Germinal center (tissue), 1 donor: ENCODE results near the gene TBC1D22A.
"Not testable (repeated sequence)": the region's sequence is repeated elsewhere in the genome, so short reads cannot be mapped to it uniquely, and the experiment has no call there.

Source experiments
- DNase-seq: peaks from one replicate; pipeline ENCODE4 v3.0.0; 2012; ENCODE audit warnings: mixed read lengths, low spot score

TBC1D22A gene

DNA sequence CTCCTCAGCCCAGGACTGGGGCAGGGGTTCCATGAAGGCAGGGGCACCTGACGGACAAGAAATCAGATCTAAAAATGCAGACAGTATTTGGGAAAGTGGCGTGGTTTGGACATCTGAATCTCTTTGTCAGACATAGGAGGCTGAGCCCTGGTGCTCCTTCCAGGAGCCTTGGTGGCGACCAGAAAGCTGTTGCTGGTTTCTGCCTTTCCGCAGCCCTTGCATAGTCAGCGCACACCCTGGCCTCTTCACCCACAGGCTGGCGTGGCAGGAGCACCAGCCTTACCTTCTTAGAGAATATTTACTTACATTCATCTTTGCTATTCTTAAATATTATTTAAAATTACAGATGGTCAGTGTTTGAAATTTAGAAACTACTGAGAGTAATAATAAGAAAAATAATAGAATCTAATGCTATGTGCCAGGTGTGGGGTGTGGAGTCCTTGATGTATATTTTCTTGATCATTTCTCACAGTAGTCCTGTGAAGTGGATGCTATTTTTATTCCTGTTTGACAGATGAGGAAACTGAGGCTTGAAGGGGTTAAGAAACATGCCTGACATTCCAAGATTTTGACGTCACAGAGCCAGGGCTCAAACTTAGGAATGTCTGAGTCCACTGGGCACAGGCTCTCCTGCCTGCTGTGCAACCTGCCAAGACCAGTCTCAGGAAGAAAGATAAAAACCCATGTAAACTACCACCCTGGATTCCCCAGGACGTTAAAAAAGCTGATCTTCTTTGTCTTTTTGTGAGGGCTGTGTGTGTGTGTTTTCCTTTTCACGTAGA lies 51.6 kb downstream of the TBC1D22A start:
- DNase-seq, result no peak

DNA sequence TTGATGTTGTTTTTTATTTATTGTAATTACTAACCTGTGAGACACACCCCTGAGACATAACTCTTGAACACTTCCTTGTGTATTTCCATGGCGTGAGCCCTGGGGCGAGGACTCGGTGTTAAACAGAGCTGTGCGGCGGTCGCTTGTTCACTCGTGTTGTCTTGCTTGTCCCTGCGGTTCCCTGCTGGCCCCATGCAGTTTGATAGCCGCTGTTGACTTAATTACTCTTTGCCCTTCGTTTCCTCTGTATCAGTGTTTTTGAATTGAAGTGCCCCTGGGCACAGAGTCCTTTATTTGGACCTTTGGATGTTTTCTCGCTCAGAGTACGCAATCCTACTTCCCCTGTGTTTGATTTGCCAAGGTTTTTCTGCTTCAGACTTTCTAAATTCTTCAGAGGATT lies 52.7 kb downstream of the TBC1D22A start:
- DNase-seq, result no peak

DNA sequence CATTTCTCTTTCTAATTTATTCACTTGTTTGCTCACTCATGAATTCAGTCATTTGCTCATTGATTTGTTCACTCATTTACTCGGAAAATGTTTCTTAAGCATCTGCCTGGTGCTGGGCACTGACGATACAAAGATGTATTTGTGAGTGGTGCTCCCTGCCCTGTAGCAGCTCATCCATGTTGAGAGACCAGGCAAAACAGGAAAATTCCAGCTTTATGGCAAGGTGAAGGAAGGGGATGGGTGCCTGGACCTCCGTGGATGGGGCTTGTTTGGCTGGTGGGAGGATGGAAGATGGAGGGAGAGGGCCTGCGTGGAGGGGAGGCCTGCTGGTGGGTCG lies 53.1 kb downstream of the TBC1D22A start:
- DNase-seq, result no peak

DNA sequence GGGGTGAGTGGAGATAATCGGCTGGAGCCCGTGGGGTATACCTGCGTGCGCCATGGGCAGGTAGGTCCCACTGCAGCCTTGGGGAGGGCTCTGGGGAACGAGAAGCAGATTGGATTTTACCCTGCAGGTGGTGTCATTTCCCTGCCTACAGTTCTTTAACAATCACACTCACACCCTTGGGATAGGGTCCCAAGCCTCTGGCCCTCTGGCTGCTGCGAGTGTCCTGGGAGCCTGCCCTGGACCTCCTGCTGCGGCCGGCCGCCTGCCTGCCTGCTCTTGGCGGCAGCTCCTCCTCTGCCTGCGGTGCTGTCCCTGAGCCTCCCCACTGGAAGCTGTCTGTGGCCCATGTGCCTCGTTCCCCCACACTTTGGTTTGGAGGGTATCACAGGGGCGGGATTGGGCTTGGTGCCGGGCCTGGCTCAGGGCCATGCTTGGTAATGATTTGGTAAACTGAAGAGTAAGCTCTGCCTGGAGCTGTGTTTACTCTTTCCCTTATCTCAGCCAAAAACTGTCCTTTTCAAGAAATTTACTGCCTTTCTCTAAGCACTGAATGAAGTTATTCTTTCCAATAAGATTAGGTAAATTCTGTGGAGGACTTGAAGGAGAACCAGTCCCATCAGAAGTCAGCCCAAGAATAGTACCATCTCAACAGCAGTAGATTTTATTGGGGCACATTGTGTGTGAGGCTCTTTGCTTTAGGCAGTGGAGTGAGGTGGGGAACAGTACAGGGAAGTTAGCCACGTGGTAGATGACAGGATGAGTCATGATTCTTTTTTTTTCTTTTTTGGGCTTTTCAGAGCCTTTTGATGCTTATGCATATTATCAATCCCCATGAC lies 53.7 kb downstream of the TBC1D22A start:
- no peak for DNase-seq

DNA sequence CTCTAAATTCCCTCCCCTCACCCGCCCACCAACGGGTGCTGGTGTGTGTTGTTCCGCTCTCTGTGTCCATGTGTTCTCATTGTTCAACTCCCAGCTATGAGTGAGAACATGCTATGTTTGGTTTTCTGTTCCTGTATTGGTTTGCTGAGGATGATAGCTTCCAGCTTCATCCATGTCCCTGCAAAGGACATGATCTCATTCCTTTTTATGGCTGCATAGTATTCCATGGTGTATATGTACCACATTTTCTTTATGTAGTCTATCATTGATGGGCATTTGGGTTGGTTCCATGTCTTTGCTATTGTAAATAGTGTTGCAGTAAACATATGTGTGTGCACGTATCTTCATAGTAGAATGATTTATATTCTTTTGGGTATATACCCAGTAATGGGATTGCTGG lies 54.9 kb downstream of the TBC1D22A start:
- DNase-seq, result not testable (repeated sequence)

DNA sequence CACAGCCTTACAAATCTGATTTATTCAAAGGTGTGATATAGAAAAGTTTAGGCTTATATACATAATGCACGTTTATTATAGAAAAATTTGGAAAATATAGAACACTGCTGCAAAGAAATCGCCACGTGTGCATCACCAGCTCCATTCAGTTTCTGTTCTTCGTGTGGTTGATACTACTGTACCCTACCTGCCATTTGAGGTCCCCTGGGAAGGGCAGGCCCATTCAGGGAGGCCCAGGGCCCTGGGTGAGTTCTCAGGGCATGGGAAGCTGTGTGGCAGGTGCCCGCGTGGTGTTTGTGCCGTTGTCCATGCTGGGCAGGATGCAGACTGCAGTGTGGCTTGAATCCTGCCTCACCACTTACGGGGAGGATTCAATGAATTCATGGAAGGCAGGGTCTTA lies 60.8 kb downstream of the TBC1D22A start:
- DNase-seq, result no peak

DNA sequence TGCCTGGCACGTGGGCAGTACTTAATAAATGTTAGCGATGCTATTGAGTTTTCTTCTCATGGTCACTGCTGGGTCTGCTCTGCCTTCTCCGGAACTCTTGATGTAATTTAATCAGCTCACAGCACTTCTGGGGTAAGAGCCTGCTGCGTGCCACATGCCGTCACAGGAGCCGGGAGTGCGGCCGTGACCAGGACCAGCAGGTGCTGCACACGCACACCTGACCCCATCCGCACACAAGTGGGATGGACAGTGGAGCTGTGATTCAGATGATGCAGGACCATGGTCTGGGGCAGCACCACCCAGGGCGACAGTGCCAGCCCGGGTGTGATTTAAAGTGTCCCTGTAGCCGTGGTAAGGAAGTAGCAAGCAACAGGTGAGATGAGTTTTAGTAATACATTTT lies 61.2 kb downstream of the TBC1D22A start:
- DNase-seq, result no peak

- no peak for DNase-seq
These were observed 62.0 kb downstream of the TBC1D22A start for GRCh38 chr22:46824344-46824909.

GRCh38 chr22:46824980-46825544 lies 62.6 kb downstream of the TBC1D22A start:
- no peak for DNase-seq

DNA sequence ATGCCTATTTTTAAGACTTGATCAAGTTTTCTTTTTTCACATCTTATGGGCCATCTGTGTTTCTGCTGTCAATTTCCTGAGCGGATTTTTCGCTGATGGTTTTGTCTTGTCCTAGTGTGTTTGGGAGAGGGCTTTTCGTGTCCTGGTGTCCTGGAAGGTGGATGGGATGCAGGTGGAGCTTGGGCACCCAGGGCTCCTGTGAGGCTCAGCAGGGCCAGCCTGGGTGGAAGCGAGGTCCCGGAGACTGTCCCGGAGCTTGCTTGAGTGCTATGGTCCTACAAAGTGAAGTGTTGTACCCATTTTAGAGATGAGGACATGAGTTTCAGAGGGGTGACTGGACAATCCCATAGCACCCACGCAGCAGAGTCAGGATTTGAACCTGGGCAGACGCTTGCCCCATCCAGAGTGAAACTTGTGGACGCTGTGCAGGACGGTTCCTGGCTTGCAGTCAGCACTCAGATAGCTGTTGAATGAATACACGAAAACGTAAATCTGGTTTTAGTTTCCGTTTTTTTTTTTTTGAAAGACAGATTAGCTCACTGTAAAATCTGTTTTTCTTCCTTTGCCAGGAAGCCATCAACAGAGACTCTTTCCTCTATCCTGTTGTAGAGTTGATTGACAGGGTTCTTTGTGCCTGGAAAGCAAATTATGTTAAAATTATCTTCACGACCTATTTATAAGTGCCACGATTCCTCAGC lies 64.1 kb downstream of the TBC1D22A start:
- DNase-seq, result no peak

GRCh38 chr22:46827136-46827780 lies 64.8 kb downstream of the TBC1D22A start:
- DNase-seq, result no peak

GRCh38 chr22:46827781-46828180 lies 65.3 kb downstream of the TBC1D22A start:
- no peak for DNase-seq

DNA sequence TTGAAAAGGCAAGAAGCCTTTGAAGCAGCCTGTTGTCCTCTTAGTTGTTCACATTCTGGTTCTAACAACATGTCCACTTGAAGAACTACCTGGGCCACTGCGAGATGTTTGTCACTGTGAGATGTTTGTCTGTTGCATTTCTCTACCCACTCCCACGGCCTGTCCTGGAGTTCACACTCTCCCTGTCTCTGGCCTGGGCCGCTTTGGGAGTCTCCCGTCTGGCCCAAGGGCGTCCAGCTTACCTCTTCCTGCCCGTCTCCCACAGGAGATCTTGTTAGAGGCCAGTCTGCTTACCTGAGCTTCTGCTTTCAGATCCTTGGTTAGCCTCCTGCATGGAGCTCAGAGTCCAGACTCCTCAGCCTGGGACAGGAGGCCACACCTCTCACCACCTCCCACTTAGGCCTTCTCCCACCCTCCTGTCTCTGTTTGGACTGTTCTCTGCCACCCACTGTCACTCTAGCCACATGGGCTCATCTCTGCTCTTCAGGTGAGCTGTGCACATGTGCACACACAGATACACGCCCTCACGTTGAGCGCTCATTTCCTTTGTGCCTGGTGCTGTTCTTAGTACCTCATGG lies 66.0 kb downstream of the TBC1D22A start:
- DNase-seq, result no peak

- DNase-seq, result no peak
These were observed 66.9 kb downstream of the TBC1D22A start for GRCh38 chr22:46829117-46829891.

DNA sequence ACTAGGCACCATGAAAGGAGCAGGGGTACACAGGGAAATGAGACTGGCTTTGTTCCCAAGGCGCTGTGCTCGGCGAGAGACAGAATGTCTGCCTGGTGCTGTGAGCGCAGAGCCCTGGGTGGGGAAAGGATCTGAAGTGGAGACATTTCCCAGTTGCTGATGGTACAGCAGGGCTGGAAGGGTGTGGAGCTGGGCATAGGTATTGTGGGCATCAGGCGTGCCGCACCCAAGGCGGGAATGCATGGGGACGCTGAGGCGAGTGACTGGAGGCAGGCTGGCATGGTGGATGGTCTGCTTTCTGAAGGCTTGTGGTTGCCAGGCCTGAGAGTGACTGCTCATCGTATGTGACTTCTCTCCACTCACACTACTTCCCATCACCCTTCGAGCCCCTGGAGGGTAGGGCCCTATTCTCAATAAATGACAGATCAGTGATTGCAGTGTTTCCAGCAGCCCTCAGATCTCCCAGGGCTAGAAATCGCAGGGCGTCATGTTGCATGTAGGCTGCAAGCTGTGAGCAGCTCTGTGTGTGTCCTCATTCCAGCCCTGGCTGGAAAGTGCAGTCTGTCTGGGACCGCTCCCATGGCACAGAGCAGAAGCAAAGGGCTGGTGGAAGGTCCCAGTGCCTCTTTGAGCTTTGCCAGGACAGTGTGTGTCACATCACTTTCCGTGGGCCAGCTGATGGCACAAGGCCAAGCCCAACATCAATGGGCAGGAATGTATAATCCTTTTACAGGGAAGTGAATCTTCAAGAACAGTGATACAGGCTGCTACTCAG lies 67.7 kb downstream of the TBC1D22A start:
- no peak for DNase-seq

GRCh38 chr22:46830841-46831240 lies 68.4 kb downstream of the TBC1D22A start:
- no peak for DNase-seq

GRCh38 chr22:46833228-46833627 lies 70.8 kb downstream of the TBC1D22A start:
- no peak for DNase-seq

- DNase-seq, result no peak
These were observed 71.7 kb downstream of the TBC1D22A start for GRCh38 chr22:46834021-46834737.

GRCh38 chr22:46835288-46835687 lies 72.8 kb downstream of the TBC1D22A start:
- no peak for DNase-seq
